ENCODE results near the gene IGFBP4.

Gene IGFBP4

GRCh38 chr17:40471846-40472732 is 28.8 kb downstream of the IGFBP4 start:
- DNase-seq (ENCODE audit: low read depth) = no peak

GRCh38 chr17:40472733-40473452 is 29.6 kb downstream of the IGFBP4 start:
- DNase-seq (ENCODE audit: low read depth) = no peak

- no peak for DNase-seq (ENCODE audit: low read depth)
Observed at GRCh38 chr17:40473573-40474365, 30.5 kb downstream of the IGFBP4 start.

GRCh38 chr17:40474419-40475002 is 31.3 kb downstream of the IGFBP4 start:
- DNase-seq (ENCODE audit: low read depth) = no peak

DNA sequence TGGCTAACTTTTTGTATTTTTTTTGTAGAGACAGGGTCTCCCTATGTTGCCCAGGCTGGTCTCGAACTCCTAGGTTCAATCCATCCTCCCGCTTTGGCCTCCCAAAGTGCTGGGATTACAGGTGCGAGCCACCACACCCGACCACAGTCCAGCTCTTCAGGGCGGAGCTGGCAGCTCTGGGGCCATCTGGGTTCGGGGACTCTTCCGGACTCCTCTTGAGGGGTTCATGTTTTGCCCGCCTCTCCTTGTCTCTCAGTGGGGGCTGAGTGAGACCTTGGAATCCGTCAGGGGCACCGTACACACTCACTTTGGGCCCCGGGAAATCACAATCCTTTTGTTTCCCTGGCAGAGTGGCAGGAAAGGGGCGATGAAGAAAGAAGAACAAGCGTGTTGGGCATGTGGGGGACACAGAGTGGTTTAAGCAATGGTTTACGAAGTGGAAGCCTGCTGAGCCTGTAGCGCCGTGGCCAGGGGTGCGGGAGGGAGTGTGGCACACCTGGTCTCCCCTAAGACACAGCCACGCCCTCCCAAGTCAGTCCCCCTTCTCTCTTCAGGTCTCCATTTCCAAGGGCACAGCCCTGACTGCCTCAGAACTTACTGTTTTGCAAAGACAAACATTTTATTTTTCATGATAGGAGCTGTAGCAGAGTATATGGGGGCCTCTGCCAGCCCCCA is 32.1 kb downstream of the IGFBP4 start:
- no peak for DNase-seq (ENCODE audit: low read depth)

DNA sequence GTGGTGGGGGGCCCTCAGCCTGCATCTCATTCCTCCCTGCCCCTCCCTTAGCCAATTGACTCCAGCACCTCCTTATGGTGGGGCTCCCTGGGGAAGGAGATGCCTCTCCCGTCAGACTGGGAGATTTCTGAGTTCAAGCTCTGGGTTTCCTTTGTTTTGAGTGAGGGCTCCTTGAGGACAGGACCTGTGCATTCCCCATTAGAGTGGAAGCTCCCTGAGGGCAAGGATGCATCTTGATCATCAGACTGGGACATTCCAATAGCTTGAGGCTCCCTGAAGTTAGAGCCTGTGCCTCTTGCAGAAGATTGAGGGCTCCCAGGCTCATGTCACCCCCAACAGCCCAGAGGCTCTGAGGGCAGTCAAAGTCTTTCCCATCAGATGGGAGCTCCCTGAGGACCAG is 34.5 kb downstream of the IGFBP4 start:
- no peak for DNase-seq (ENCODE audit: low read depth)

DNA sequence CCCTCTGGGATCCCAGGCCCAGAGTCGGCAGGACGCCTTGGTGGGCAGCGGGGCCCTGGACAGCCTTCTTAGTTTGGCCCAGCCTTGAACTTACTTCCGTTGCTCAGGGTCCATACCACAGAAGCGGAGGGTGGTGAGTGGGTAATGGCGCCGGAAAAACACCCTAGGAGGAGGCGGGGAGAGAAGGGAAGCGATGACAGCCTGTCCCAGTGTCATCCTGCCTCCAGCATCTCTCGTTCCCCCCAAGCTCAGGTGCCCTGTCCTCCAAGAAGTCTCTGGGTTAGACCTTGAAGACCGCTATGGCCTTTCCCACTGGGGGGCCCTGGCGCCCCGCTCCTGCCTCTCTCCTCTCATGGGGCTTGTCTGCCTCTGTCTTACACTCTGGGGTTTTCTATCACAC is 35.2 kb downstream of the IGFBP4 start:
- DNase-seq (ENCODE audit: low read depth) = no peak

DNA sequence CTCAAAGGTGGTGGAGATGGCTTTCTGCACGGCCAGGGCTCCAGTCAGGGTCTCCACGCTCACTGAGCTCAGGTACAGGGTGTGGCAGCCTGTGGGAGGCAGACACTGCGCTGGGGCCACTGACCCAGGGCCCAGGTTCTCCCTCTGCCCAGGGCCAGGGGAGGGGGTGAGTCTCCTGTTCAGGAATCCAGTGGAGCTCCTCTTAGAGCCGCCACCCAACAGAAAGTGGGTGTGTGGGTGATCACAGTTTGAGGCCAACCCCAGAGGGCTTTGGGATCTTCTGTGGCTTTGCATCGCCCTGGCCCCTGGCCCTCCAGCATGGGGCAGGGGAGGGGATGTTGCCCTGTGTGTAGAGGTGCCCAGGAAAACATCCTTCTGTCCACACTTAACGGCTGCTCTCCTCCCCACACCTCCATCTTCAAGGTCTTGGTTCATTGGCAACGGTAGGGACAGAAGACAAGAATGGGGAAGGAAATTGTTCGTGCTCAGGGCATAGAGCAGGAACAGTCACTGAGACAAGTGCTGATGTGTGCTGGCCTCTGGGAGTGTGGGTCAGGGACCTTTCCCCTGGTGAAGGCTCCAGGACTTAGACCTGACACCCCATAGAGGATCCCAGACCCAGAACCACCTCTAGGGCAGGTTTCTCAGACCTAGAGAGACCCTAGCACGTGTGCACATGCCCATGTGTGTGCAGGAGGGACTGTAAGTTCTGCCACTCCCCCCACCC is 36.7 kb downstream of the IGFBP4 start:
- no peak for DNase-seq (ENCODE audit: low read depth)

DNA sequence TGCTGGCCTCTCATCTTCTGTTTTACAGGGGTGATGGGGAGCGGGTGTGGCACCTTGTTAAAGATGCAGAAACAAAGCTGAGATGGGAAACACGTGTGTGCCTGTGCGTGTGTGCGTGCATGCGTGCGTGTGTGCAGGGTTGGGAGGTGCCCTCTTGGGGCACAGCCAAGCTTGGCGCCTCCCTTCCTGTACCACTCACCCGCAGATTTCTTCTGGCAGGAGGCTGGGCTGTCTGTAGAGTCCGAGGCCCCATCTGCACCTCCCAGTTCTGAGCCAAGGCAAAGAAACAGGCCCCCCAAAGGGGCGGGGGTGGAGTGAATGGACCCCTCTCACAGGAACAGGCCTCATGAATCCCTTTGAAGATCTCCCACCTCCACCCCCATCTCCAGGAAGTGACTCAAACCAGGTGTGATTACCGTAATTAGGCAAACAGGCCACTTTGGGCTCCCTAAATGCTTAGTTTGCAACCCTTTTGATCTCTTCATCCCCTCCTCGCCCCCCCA is 37.3 kb downstream of the IGFBP4 start:
- DNase-seq (ENCODE audit: low read depth) = peak; percentile 52

DNA sequence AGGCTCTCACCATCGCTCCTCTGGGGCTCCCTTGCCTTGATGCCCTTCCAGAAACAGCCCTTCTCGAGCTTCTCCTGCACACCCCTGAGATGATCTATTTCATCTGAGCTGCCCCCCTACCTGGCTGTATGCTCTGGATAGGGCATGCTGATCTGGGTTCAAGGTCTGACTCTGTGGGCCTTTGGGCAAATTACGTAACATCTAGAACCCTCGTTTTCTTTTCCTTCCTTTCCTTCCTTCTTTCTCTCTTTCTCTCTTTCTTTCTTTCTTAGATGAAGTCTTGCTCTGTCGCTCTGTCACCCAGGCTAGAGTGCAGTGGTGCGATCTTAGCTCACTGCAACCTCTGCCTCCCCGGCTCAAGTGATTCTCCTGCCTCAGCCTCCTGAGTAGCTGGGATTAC is 37.9 kb downstream of the IGFBP4 start:
- DNase-seq (ENCODE audit: low read depth) = no peak

- no peak for DNase-seq (ENCODE audit: low read depth)
Observed at GRCh38 chr17:40482722-40483121, 39.5 kb downstream of the IGFBP4 start.

- DNase-seq (ENCODE audit: low read depth) = no peak
Observed at GRCh38 chr17:40483679-40484078, 40.4 kb downstream of the IGFBP4 start.

GRCh38 chr17:40484285-40484972 is 41.2 kb downstream of the IGFBP4 start:
- DNase-seq (ENCODE audit: low read depth) = no peak

DNA sequence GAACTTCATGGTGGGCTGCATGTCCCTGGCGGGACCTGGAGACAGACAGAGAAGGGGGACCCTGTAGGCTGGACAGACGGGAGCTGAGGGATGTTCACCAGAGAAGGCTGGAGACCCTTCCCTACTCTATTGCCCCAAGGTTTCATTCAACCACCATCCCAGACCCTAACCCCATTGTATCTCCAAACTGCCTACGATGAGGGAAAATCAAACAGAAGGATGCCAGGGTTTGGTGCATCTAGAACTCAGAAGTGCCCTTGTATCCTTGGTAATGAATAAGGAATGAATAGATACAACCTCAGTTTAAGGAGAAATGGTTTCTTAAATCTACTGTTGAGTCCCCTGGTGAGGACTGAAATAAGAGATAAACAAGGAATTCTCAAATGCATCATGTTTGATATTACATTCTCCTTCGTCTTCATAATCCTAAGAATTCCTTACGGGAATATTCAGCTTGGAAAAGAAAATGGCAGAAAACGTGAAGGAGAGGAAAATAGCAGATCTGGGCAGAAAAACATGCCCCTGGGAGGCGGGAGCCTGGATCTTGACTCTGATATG is 41.8 kb downstream of the IGFBP4 start:
- no peak for DNase-seq (ENCODE audit: low read depth)

DNA sequence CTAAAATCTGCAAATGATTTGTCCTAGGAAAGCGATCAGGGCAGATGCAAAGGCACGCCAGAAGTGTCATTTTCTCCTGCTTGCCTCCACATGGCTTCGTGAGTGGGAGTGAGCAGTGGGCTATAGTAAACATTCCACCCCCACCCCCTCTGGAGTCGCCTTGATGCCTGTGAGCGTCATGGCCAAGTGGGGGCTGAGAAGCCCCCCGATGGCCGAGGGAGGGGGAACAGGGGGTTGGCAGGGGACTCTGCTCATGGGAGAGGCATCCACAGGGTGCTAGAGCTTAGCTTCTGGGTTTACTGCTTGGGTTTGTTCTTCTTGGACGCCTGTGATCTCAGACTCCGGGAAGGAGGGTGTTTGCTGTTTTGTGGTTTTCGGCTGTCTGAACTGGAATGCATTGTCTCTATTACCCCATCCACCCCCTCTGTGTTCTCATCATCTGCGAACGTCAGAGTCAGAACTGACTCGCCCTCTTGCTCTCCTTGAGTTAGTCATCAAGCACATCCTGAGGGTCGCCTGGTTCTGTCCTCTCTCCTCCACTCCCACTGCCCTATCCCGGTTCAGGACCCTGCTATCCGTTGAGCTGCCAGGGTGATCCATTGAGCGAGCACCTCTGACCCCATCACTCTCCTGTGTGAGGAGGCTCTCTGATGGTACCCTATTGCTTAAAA is 42.7 kb downstream of the IGFBP4 start:
- DNase-seq (ENCODE audit: low read depth) = no peak

GRCh38 chr17:40486522-40487370 is 43.5 kb downstream of the IGFBP4 start:
- no peak for DNase-seq (ENCODE audit: low read depth)

DNA sequence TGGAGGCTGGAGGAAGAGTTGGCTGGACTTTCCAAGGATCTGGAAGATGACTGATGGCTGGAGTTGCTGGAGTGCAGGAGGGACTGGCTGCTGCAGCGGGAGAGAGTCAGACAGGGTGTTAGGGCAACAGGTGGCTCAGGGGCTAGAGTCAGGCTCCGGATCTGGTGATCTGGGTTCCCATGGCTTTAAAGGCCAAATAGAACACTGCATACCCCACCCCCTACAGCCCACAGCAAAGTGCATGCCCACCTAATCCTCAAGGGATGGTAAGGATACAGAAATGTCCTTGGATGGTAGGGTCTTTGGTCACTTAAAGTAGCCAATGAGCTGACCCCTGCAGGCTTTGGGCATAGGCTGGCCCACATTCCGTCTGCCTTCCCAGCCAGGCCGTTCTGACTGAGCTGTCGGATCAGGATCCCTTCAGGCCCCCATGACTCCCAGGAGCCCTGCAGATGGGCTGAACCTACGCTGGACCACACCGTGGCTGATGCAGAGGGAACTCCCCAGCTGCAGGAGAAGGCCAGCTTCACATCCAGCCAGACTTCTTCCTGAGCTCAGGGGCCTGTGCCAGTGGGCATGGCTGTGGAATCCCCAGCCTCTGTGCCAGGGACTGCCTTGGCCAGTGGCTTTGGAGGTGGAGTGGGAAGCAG is 44.2 kb downstream of the IGFBP4 start:
- DNase-seq (ENCODE audit: low read depth) = no peak
